Peyer's patch (tissue), 4 donors: ENCODE results near the gene CCL28. TPM values are rescaled to one million over a fixed set of nuclear protein-coding genes. Genes with fewer than 3 reads are reported as not detected.

Experiments
- DNase-seq, 3 donors: peaks; one replicate each; pipeline ENCODE4 v3.0.0-alpha.2; 2017 to 2019
- H3K27ac ChIP-seq, 4 donors: fragments of 200-600 bp; sonication (generic); one replicate each; pipeline ENCODE4 v1.5.1; 2016 to 2019
- H3K27me3 ChIP-seq, 2 donors: fragments of 200-600 bp; sonication (generic); one replicate each; pipeline ENCODE4 v1.5.1; 2019
- H3K36me3 ChIP-seq, 3 donors: fragments of 200-600 bp; sonication (generic); one replicate each; pipeline ENCODE4 v1.5.1; 2016 to 2019
- H3K4me1 ChIP-seq, 4 donors: fragments of 200-600 bp; sonication (generic); one replicate each; pipeline ENCODE4 v1.5.1; 2016 to 2019
- H3K4me3 ChIP-seq, 4 donors: fragments of 200-600 bp; sonication (generic); 1 replicate in 3 of 4; 2 replicates in 1 of 4; pipeline ENCODE4 v1.5.1; 2016 to 2019; ENCODE audit warnings: mild to moderate bottlenecking in 1 of 4
- H3K9me3 ChIP-seq, 4 donors: fragments of 200-600 bp; sonication (generic); one replicate each; pipeline ENCODE4 v1.5.1; 2016 to 2019; ENCODE audit warnings: mild to moderate bottlenecking in 1 of 4
- POLR2A ChIP-seq, 2 donors: fragments of 450-650 bp; IDR thresholded peaks; one replicate each; pipeline ENCODE4 v1.5.1; 2017; ENCODE audit warnings: antibody characterized with exemption in 2 of 2, mild to moderate bottlenecking in 2 of 2, moderate library complexity in 2 of 2
- total RNA-seq, 4 donors: library from RNA; depleted of rRNA; stranded (reverse); fragments of >200 nt; gene quantifications; one replicate each; pipeline ENCODE4 v1.1.0, GENCODE V29; 2016
- TF ChIP-seq, protein P1 (sequence below), 6 experiments: fragments of 450-650 bp in 4 of 6; fragments of 200-600 bp in 2 of 6; sonication (generic) in 1 of 6; IDR thresholded peaks; one replicate each; pipeline ENCODE4 v1.5.1; 2017 to 2019; ENCODE audit warnings: antibody characterized with exemption in 6 of 6, mild to moderate bottlenecking in 3 of 6, moderate library complexity in 1 of 6

Gene CCL28
- total RNA-seq, 4 donors from 2014 or later, result 5.5 to 22.3 (median 13.0) TPM

DNA sequence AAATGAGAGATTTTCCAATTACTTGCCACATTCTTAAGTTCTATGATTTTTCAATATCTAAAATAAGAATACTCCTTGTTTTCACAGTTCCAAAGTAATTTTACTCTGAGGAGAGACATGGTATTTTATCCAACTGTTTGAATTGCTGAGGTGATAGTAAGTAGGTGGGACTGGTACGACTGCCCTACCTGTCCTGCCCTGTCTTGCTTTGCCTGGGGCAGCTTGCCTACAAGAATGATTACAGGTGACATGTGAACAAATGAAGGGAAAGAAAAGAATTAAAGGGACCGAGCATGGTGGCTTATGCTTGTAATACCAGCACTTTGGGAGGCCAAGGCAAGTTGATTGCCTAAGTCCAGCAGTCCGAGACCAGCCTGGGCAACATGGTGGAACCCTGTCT lies 57.4 kb downstream of the CCL28 start:
- no peak for TF ChIP-seq POLR2A (IDR thresholded peaks at IDR 0.05)
- TF ChIP-seq, protein P1, sequence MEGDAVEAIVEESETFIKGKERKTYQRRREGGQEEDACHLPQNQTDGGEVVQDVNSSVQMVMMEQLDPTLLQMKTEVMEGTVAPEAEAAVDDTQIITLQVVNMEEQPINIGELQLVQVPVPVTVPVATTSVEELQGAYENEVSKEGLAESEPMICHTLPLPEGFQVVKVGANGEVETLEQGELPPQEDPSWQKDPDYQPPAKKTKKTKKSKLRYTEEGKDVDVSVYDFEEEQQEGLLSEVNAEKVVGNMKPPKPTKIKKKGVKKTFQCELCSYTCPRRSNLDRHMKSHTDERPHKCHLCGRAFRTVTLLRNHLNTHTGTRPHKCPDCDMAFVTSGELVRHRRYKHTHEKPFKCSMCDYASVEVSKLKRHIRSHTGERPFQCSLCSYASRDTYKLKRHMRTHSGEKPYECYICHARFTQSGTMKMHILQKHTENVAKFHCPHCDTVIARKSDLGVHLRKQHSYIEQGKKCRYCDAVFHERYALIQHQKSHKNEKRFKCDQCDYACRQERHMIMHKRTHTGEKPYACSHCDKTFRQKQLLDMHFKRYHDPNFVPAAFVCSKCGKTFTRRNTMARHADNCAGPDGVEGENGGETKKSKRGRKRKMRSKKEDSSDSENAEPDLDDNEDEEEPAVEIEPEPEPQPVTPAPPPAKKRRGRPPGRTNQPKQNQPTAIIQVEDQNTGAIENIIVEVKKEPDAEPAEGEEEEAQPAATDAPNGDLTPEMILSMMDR (IDR thresholded peaks at IDR 0.05), result no peak
- no peaks in the 10 kb centered on the region for H3K4me1 ChIP-seq
- no peaks in the 10 kb centered on the region for H3K36me3 ChIP-seq
- no peak overlapping the region for H3K4me3 ChIP-seq
- H3K9me3 ChIP-seq, result peaks cover 0 to 4% (median 0%) of the 10 kb centered on the region in 4 donors
- H3K27me3 ChIP-seq, result no peaks in the 10 kb centered on the region
- no peak overlapping the region for H3K27ac ChIP-seq
- DNase-seq, result no peak

DNA sequence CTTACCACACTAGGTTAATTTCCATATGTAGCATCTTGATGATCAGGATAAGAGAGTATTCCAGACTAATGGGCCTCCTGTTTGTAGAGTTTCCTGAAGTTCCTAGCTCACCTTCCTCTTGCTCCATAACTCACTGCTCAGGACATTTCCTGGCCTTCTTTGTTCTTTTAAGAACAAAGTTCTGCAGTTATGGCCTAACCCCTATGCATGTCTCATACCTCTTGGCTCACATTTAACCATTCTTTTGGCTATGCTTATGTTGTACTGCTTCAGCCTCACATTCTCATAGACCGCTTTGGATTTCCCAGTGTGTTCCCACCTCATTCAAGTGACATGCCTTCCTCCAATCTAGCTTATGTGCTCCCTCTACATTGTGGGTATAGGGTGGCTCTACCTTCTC lies 58.5 kb downstream of the CCL28 start:
- Histone ChIP-seq H3K36me3 (no peaks in the 10 kb centered on the region), H3K27me3 (no peaks in the 10 kb centered on the region), H3K27ac (no peak overlapping the region), H3K4me1 (no peaks in the 10 kb centered on the region), H3K4me3 (no peak overlapping the region), H3K9me3 (no peaks in the 10 kb centered on the region)
- TF ChIP-seq, protein P1 (IDR thresholded peaks at IDR 0.05), result no peak
- TF ChIP-seq POLR2A (IDR thresholded peaks at IDR 0.05), result no peak
- no peak for DNase-seq

DNA sequence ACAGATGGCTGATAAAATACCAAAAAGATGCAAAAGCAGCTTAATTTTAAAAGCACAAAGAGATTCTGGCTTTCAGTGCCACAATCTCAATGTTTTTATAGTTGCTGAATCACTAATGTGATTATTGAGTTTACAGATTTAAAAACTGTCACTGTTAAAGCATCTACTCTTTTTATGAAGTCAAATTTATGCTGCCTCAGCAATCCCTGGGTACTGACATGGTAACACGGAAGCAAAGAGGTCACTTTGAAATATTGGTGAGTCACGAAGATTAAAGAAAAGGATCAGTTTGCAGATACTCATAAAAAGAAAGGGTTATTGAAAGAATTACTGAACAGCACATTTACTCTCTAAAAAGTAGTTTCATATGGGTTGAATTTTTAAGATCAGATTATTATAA lies 59.3 kb downstream of the CCL28 start:
- Histone ChIP-seq H3K9me3 (no peaks in the 10 kb centered on the region), H3K4me3 (no peak overlapping the region), H3K4me1 (no peaks in the 10 kb centered on the region), H3K27ac (no peak overlapping the region), H3K36me3 (no peaks in the 10 kb centered on the region), H3K27me3 (no peaks in the 10 kb centered on the region)
- no peak for TF ChIP-seq POLR2A (IDR thresholded peaks at IDR 0.05)
- TF ChIP-seq, protein P1 (IDR thresholded peaks at IDR 0.05), result no peak
- no peak for DNase-seq

DNA sequence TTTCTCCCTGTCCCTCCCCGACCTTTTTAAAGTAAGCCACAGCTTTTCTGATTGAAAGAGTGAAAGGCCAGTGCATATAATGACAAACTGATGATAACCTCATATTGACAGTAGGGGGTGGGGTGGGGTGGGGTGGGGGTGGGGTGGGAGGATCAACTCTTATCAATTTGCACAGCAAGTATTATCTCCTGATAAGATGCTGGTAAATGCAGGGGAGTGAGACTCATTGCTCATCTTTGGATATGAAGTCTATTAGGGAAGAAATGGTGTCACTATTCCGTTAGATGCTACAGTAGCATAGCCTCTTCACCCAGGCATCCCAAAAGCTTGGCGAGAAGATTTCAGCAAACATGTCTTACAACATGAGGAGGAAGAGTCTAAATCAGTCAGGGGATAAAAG lies 60.1 kb downstream of the CCL28 start:
- Histone ChIP-seq H3K4me1 (no peaks in the 10 kb centered on the region), H3K36me3 (no peaks in the 10 kb centered on the region), H3K4me3 (no peak overlapping the region), H3K27ac (no peak overlapping the region), H3K27me3 (no peaks in the 10 kb centered on the region), H3K9me3 (no peaks in the 10 kb centered on the region)
- DNase-seq, result no peak
- no peak for TF ChIP-seq POLR2A (IDR thresholded peaks at IDR 0.05)
- TF ChIP-seq, protein P1 (IDR thresholded peaks at IDR 0.05), result no peak

DNA sequence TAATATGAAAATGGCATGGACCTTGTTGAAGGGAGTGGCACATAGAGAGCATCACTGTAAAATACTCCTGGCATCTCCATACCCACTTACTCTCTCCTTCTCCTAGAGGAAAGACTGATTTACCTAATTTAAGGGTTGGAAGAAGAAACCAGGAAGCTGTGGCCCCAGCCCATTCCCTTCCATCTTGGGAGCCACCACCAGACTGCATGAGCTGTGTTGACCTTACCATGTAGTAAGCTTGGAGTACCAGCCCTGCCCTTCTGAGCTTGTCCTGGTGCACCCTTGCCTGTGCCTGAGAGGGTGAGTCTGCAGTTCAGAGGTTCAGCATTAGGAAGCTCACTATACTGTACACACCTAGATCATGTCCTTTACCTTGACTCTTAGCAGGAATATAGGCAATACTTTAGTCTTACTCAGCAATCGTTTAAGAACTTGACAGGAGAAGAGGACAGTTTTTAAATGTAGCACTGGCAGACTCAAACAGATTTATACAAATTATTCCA lies 63.3 kb downstream of the CCL28 start:
- no peak for DNase-seq
- H3K4me1 ChIP-seq, result no peaks in the 10 kb centered on the region
- no peaks in the 10 kb centered on the region for H3K27me3 ChIP-seq
- no peak overlapping the region for H3K4me3 ChIP-seq
- H3K27ac ChIP-seq, result no peak overlapping the region
- TF ChIP-seq POLR2A (IDR thresholded peaks at IDR 0.05), result no peak
- no peaks in the 10 kb centered on the region for H3K9me3 ChIP-seq
- no peaks in the 10 kb centered on the region for H3K36me3 ChIP-seq

DNA sequence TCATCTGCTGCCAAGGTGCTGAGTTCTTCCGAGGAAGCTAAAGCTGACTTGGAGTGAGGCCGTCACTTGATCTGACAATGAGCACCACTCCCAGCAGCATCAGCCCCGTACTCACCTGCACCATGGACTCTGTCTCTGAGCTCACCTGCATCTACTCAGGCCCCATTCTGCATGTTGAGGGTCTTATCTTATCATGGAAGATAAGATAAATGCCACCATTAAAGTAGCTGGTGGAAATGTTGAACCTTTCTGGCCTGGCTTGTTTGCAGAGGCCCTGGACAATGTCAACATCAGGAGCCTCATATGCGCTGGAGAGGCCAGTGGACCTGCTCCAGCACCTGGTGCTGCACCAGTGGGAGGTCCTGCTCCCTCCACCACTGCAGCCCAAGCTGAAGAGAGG lies 64.0 kb downstream of the CCL28 start:
- Histone ChIP-seq H3K4me3 (no peak overlapping the region), H3K27me3 (no peaks in the 10 kb centered on the region), H3K4me1 (no peaks in the 10 kb centered on the region), H3K9me3 (no peaks in the 10 kb centered on the region), H3K27ac (no peak overlapping the region), H3K36me3 (no peaks in the 10 kb centered on the region)
- no peak for TF ChIP-seq POLR2A (IDR thresholded peaks at IDR 0.05)
- TF ChIP-seq, protein P1 (IDR thresholded peaks at IDR 0.05), result no peak
- no peak for DNase-seq
